Gastroesophageal sphincter (tissue), 3 donors: ENCODE measurements around the gene MBOAT7.

Experiments used
- CTCF ChIP-seq, 4 experiments: fragments of 200-600 bp in 2 of 4; fragments of 450-650 bp in 2 of 4; sonication (generic) in 1 of 4; IDR thresholded peaks; one replicate each; pipeline ENCODE4 v1.5.1; 2017 to 2019; ENCODE audit warnings: antibody characterized with exemption in 4 of 4, mild to moderate bottlenecking in 2 of 4, moderate library complexity in 2 of 4
- EP300 ChIP-seq: sonication (generic); formaldehyde crosslinking; IDR thresholded peaks from one replicate; pipeline ENCODE4 v1.6.1; 2017; ENCODE audit warnings: antibody characterized with exemption, mild to moderate bottlenecking
- POLR2A ChIP-seq, 2 donors: fragments of 450-650 bp; IDR thresholded peaks; one replicate each; pipeline ENCODE4 v1.6.1; 2017; ENCODE audit warnings: antibody characterized with exemption in 2 of 2, mild to moderate bottlenecking in 2 of 2, moderate library complexity in 1 of 2

- TF ChIP-seq CTCF (IDR thresholded peaks at IDR 0.05) (no peak), EP300 (no peak), POLR2A (IDR thresholded peaks at IDR 0.05) (no peak)
Measured at GRCh38 chr19:54147676-54148075, 41.7 kb downstream of the MBOAT7 start.
